ENCODE results near the gene ZNF273. TPM values are rescaled to one million over a fixed set of nuclear protein-coding genes. Genes with fewer than 3 reads are reported as not detected.

The ZNF273 gene
- total RNA-seq, 1 experiment from 2014 or later: 17.9 TPM

GRCh38 chr7:64934478-64934877, 31.4 kb downstream of the ZNF273 start:
- no peak overlapping the region for H3K27ac ChIP-seq (ENCODE audit: insufficient read length, low read depth, low read length)
- H2AK5ac ChIP-seq (ENCODE audit: insufficient read length, low read length): no peak overlapping the region
- H3K23ac ChIP-seq (ENCODE audit: insufficient read length, low read depth, low read length): no peak overlapping the region
- Mint-ChIP-seq H3K9me3 (peaks cover 5 to 15% of the 10 kb centered on the region in 2 experiments), H3K4me1 (peaks cover 3% of the 10 kb centered on the region in 2 experiments; a peak in 1 of 4 replicates), H3K4me3 (no peak overlapping the region), H3K27me3 (ENCODE audit: low read depth) (no peaks in the 10 kb centered on the region), H3K36me3 (ENCODE audit: insufficient read depth in 1 of 3, low read depth in 3 of 3) (peaks cover 9 to 17% (median 13%) of the 10 kb centered on the region in 3 experiments), H3K27ac (no peak overlapping the region)
- no peak overlapping the region for H2BK12ac ChIP-seq (ENCODE audit: insufficient read length, low read depth, low read length)
- H2BK5ac ChIP-seq (ENCODE audit: insufficient read length, low read length): no peak overlapping the region
- no peak overlapping the region for H3K9ac ChIP-seq (ENCODE audit: extremely low read depth, insufficient read length, low read length)
- no peaks in the 10 kb centered on the region for H3K9me3 ChIP-seq (ENCODE audit: control insufficient read depth, low read depth, low read length)
- no peak for DNase-seq
- no peak for TF ChIP-seq CTCF (conservative IDR thresholded peaks at IDR 0.05)
- no peak overlapping the region for H2AFZ ChIP-seq (ENCODE audit: low read length)
- H4K20me1 ChIP-seq (ENCODE audit: control insufficient read depth, insufficient read depth, insufficient read length): no peaks in the 10 kb centered on the region
- no peaks in the 10 kb centered on the region for H3K27me3 ChIP-seq (ENCODE audit: insufficient read depth, low read length)
- no peak overlapping the region for H4K5ac ChIP-seq (ENCODE audit: insufficient read length, low read depth, low read length)
- WGBS (ENCODE audit: extremely low coverage, insufficient read length, low lambda C conversion rate): no CpG with 5 or more reads among the region's 1 CpG
- H3K4ac ChIP-seq (ENCODE audit: low read depth, low read length): no peak overlapping the region
- no peak overlapping the region for H3K18ac ChIP-seq (ENCODE audit: insufficient read length, low read depth, low read length)
- no peak overlapping the region for H3K56ac ChIP-seq (ENCODE audit: insufficient read length, low read depth, low read length)
- no peaks in the 10 kb centered on the region for H3K4me1 ChIP-seq (ENCODE audit: insufficient read depth, low read length)
- no peak overlapping the region for H4K8ac ChIP-seq (replicated peaks; ENCODE audit: insufficient read length, low read depth, low read length)
- H3K14ac ChIP-seq (ENCODE audit: insufficient read depth, low read length): no peak overlapping the region
- H2BK120ac ChIP-seq (ENCODE audit: low read depth, low read length, poor library complexity, severe bottlenecking): no peak overlapping the region
- no peak overlapping the region for H3K4me2 ChIP-seq (ENCODE audit: insufficient read depth, insufficient read length, low read length)
- no peak overlapping the region for H4K91ac ChIP-seq (ENCODE audit: insufficient read length, low read depth, low read length)
- no peaks in the 10 kb centered on the region for H3K79me1 ChIP-seq (ENCODE audit: insufficient read depth, low read depth, low read length, poor library complexity, severe bottlenecking)
- no peak overlapping the region for H2BK15ac ChIP-seq (ENCODE audit: low read depth, low read length)
- no peak overlapping the region for H2BK20ac ChIP-seq (ENCODE audit: low read depth, low read length, poor library complexity, severe bottlenecking)
- no peaks in the 10 kb centered on the region for H3K79me2 ChIP-seq (ENCODE audit: insufficient read depth, low read length)
- no peaks in the 10 kb centered on the region for H3K23me2 ChIP-seq (ENCODE audit: insufficient read length, low read depth, low read length, poor library complexity, severe bottlenecking)
- H3T11ph ChIP-seq (ENCODE audit: low read length): no peak overlapping the region
